ENCODE data around the gene OPRD1.

OPRD1 gene

GRCh38 chr1:28889357-28889756, 77.4 kb downstream of the OPRD1 start:
- Histone ChIP-seq H3K4me1 (ENCODE audit: control insufficient read depth, insufficient read depth, low read length) (peaks cover 12% of the 10 kb centered on the region), H3K9ac (ENCODE audit: low read depth, low read length) (no peak overlapping the region), H3K4me2 (ENCODE audit: low read length) (no peak overlapping the region), H3K36me3 (ENCODE audit: insufficient read depth, low read length) (no peaks in the 10 kb centered on the region), H3K9me3 (replicated peaks; ENCODE audit: low read length) (no peaks in the 10 kb centered on the region), H3K27me3 (ENCODE audit: control insufficient read depth, insufficient read depth, low read length) (peaks cover 16% of the 10 kb centered on the region), H3K4me3 (ENCODE audit: low read length) (no peak overlapping the region)

- Histone ChIP-seq H3K36me3 (ENCODE audit: insufficient read depth, low read length) (no peaks in the 10 kb centered on the region), H3K4me2 (ENCODE audit: low read length) (no peak overlapping the region), H3K4me3 (ENCODE audit: low read length) (no peak overlapping the region), H3K27me3 (ENCODE audit: control insufficient read depth, insufficient read depth, low read length) (peaks cover 16% of the 10 kb centered on the region), H3K9ac (ENCODE audit: low read depth, low read length) (no peak overlapping the region), H3K4me1 (ENCODE audit: control insufficient read depth, insufficient read depth, low read length) (peaks cover 5% of the 10 kb centered on the region), H3K9me3 (replicated peaks; ENCODE audit: low read length) (no peaks in the 10 kb centered on the region)
Observed at GRCh38 chr1:28890435-28890834, 78.5 kb downstream of the OPRD1 start.

- Histone ChIP-seq H3K36me3 (ENCODE audit: insufficient read depth, low read length) (no peaks in the 10 kb centered on the region), H3K9me3 (replicated peaks; ENCODE audit: low read length) (no peaks in the 10 kb centered on the region), H3K4me3 (ENCODE audit: low read length) (no peak overlapping the region), H3K9ac (ENCODE audit: low read depth, low read length) (no peak overlapping the region), H3K27me3 (ENCODE audit: control insufficient read depth, insufficient read depth, low read length) (peaks cover 16% of the 10 kb centered on the region), H3K4me2 (ENCODE audit: low read length) (no peak overlapping the region), H3K4me1 (ENCODE audit: control insufficient read depth, insufficient read depth, low read length) (peaks cover 5% of the 10 kb centered on the region)
Observed at GRCh38 chr1:28890836-28891235, 78.9 kb downstream of the OPRD1 start.

GRCh38 chr1:28891256-28891655, 79.3 kb downstream of the OPRD1 start:
- H3K36me3 ChIP-seq (ENCODE audit: insufficient read depth, low read length), result no peaks in the 10 kb centered on the region
- H3K4me1 ChIP-seq (ENCODE audit: control insufficient read depth, insufficient read depth, low read length), result peaks cover 5% of the 10 kb centered on the region
- H3K4me3 ChIP-seq (ENCODE audit: low read length), result no peak overlapping the region
- H3K9me3 ChIP-seq (replicated peaks; ENCODE audit: low read length), result no peaks in the 10 kb centered on the region
- no peak overlapping the region for H3K4me2 ChIP-seq (ENCODE audit: low read length)
- H3K27me3 ChIP-seq (ENCODE audit: control insufficient read depth, insufficient read depth, low read length), result peaks cover 16% of the 10 kb centered on the region
- H3K9ac ChIP-seq (ENCODE audit: low read depth, low read length), result no peak overlapping the region

- Histone ChIP-seq H3K9ac (ENCODE audit: low read depth, low read length) (no peak overlapping the region), H3K9me3 (replicated peaks; ENCODE audit: low read length) (no peaks in the 10 kb centered on the region), H3K4me1 (ENCODE audit: control insufficient read depth, insufficient read depth, low read length) (no peaks in the 10 kb centered on the region), H3K4me3 (ENCODE audit: low read length) (no peak overlapping the region), H3K27me3 (ENCODE audit: control insufficient read depth, insufficient read depth, low read length) (peaks cover 11% of the 10 kb centered on the region), H3K4me2 (ENCODE audit: low read length) (no peak overlapping the region), H3K36me3 (ENCODE audit: insufficient read depth, low read length) (no peaks in the 10 kb centered on the region)
Observed at GRCh38 chr1:28893403-28894102, 81.6 kb downstream of the OPRD1 start.

GRCh38 chr1:28894785-28895184, 82.8 kb downstream of the OPRD1 start:
- H3K4me1 ChIP-seq (ENCODE audit: control insufficient read depth, insufficient read depth, low read length), result no peaks in the 10 kb centered on the region
- no peak overlapping the region for H3K4me3 ChIP-seq (ENCODE audit: low read length)
- no peaks in the 10 kb centered on the region for H3K36me3 ChIP-seq (ENCODE audit: insufficient read depth, low read length)
- peaks cover 12% of the 10 kb centered on the region for H3K27me3 ChIP-seq (ENCODE audit: control insufficient read depth, insufficient read depth, low read length)
- no peaks in the 10 kb centered on the region for H3K9me3 ChIP-seq (replicated peaks; ENCODE audit: low read length)
- no peak overlapping the region for H3K9ac ChIP-seq (ENCODE audit: low read depth, low read length)
- H3K4me2 ChIP-seq (ENCODE audit: low read length), result no peak overlapping the region

GRCh38 chr1:28895896-28896608, 84.1 kb downstream of the OPRD1 start:
- Histone ChIP-seq H3K4me2 (ENCODE audit: low read length) (no peak overlapping the region), H3K4me3 (ENCODE audit: low read length) (no peak overlapping the region), H3K9ac (ENCODE audit: low read depth, low read length) (no peak overlapping the region), H3K4me1 (ENCODE audit: control insufficient read depth, insufficient read depth, low read length) (no peaks in the 10 kb centered on the region), H3K36me3 (ENCODE audit: insufficient read depth, low read length) (no peaks in the 10 kb centered on the region), H3K9me3 (replicated peaks; ENCODE audit: low read length) (no peaks in the 10 kb centered on the region), H3K27me3 (ENCODE audit: control insufficient read depth, insufficient read depth, low read length) (peaks cover 8% of the 10 kb centered on the region)

- no peaks in the 10 kb centered on the region for H3K36me3 ChIP-seq (ENCODE audit: insufficient read depth, low read length)
- peaks cover 4% of the 10 kb centered on the region for H3K27me3 ChIP-seq (ENCODE audit: control insufficient read depth, insufficient read depth, low read length)
- no peak overlapping the region for H3K9ac ChIP-seq (ENCODE audit: low read depth, low read length)
Observed at GRCh38 chr1:28896609-28896986, 84.6 kb downstream of the OPRD1 start.

GRCh38 chr1:28897789-28898188, 85.8 kb downstream of the OPRD1 start:
- H3K36me3 ChIP-seq (ENCODE audit: insufficient read depth, low read length), result no peaks in the 10 kb centered on the region
- H3K4me1 ChIP-seq (ENCODE audit: control insufficient read depth, insufficient read depth, low read length), result no peaks in the 10 kb centered on the region
- no peak overlapping the region for H3K4me2 ChIP-seq (ENCODE audit: low read length)
- H3K4me3 ChIP-seq (ENCODE audit: low read length), result no peak overlapping the region
- peaks cover 4% of the 10 kb centered on the region for H3K27me3 ChIP-seq (ENCODE audit: control insufficient read depth, insufficient read depth, low read length)
- no peaks in the 10 kb centered on the region for H3K9me3 ChIP-seq (replicated peaks; ENCODE audit: low read length)
- no peak overlapping the region for H3K9ac ChIP-seq (ENCODE audit: low read depth, low read length)

More at GRCh38 chr1:28896609-28896986, 84.6 kb downstream of the OPRD1 start:
- H3K9me3 ChIP-seq (replicated peaks; ENCODE audit: low read length), result no peaks in the 10 kb centered on the region
- no peaks in the 10 kb centered on the region for H3K4me1 ChIP-seq (ENCODE audit: control insufficient read depth, insufficient read depth, low read length)
- no peak overlapping the region for H3K4me2 ChIP-seq (ENCODE audit: low read length)
- no peak overlapping the region for H3K4me3 ChIP-seq (ENCODE audit: low read length)

- no peak overlapping the region for H3K4me2 ChIP-seq (ENCODE audit: low read length)
- no peak overlapping the region for H3K4me3 ChIP-seq (ENCODE audit: low read length)
- H3K27me3 ChIP-seq (ENCODE audit: control insufficient read depth, insufficient read depth, low read length), result peaks cover 4% of the 10 kb centered on the region
- H3K4me1 ChIP-seq (ENCODE audit: control insufficient read depth, insufficient read depth, low read length), result no peaks in the 10 kb centered on the region
- H3K36me3 ChIP-seq (ENCODE audit: insufficient read depth, low read length), result no peaks in the 10 kb centered on the region
- H3K9ac ChIP-seq (ENCODE audit: low read depth, low read length), result no peak overlapping the region
- H3K9me3 ChIP-seq (replicated peaks; ENCODE audit: low read length), result no peaks in the 10 kb centered on the region
Observed at GRCh38 chr1:28898405-28898881, 86.5 kb downstream of the OPRD1 start.

GRCh38 chr1:28899267-28899666, 87.3 kb downstream of the OPRD1 start:
- Histone ChIP-seq H3K27me3 (ENCODE audit: control insufficient read depth, insufficient read depth, low read length) (peaks cover 4% of the 10 kb centered on the region), H3K4me2 (ENCODE audit: low read length) (no peak overlapping the region), H3K9me3 (replicated peaks; ENCODE audit: low read length) (no peaks in the 10 kb centered on the region), H3K4me1 (ENCODE audit: control insufficient read depth, insufficient read depth, low read length) (no peaks in the 10 kb centered on the region), H3K4me3 (ENCODE audit: low read length) (no peak overlapping the region), H3K9ac (ENCODE audit: low read depth, low read length) (no peak overlapping the region), H3K36me3 (ENCODE audit: insufficient read depth, low read length) (no peaks in the 10 kb centered on the region)

- Histone ChIP-seq H3K4me3 (ENCODE audit: low read length) (no peak overlapping the region), H3K27me3 (ENCODE audit: control insufficient read depth, insufficient read depth, low read length) (peaks cover 4% of the 10 kb centered on the region), H3K9ac (ENCODE audit: low read depth, low read length) (no peak overlapping the region), H3K36me3 (ENCODE audit: insufficient read depth, low read length) (no peaks in the 10 kb centered on the region), H3K4me1 (ENCODE audit: control insufficient read depth, insufficient read depth, low read length) (no peaks in the 10 kb centered on the region), H3K9me3 (replicated peaks; ENCODE audit: low read length) (no peaks in the 10 kb centered on the region), H3K4me2 (ENCODE audit: low read length) (no peak overlapping the region)
Observed at GRCh38 chr1:28900562-28900961, 88.6 kb downstream of the OPRD1 start.
